GM19372 (cell line): ENCODE data around the gene LAMB2.

ENCODE experiments used
- ATAC-seq: cut with Tn5 transposase; IDR thresholded peaks from one replicate; pipeline ENCODE4 v1.9.1; 2021; ENCODE audit warnings: mild to moderate bottlenecking, low read depth, moderate library complexity; ENCODE audit not compliant: unreplicated experiment

The LAMB2 gene

GRCh38 chr3:49122022-49122421 lies 10.8 kb downstream of the LAMB2 start:
- no peak for ATAC-seq

GRCh38 chr3:49121132-49121736 lies 11.6 kb downstream of the LAMB2 start:
- no peak for ATAC-seq

GRCh38 chr3:49120438-49121131 lies 12.3 kb downstream of the LAMB2 start, which contains the start of gene USP19:
Gene USP19, minus strand, starts transcription at chr3:49120823. Its CDS starts 1,678 bp downstream, at chr3:49119145.
- ATAC-seq: peak; percentile 87

GRCh38 chr3:49120096-49120437 lies 12.8 kb downstream of the LAMB2 start:
- ATAC-seq: no peak

- ATAC-seq: no peak
Measured at GRCh38 chr3:49119439-49119838, 13.4 kb downstream of the LAMB2 start.

- ATAC-seq: no peak
Measured at GRCh38 chr3:49119036-49119435, 13.8 kb downstream of the LAMB2 start.

- no peak for ATAC-seq
Measured at GRCh38 chr3:49112262-49112661, 20.6 kb downstream of the LAMB2 start.

GRCh38 chr3:49111347-49111746 lies 21.5 kb downstream of the LAMB2 start:
- ATAC-seq: no peak

- no peak for ATAC-seq
Measured at GRCh38 chr3:49110780-49111179, 22.1 kb downstream of the LAMB2 start.

- ATAC-seq: no peak
Measured at GRCh38 chr3:49108346-49108745, 24.5 kb downstream of the LAMB2 start.

- peak; percentile 88 for ATAC-seq
Measured at GRCh38 chr3:49104427-49105291, 28.2 kb downstream of the LAMB2 start, which contains the start of gene QARS1. Gene QARS1, minus strand, starts transcription at chr3:49104757. Its CDS starts 24 bp downstream, at chr3:49104733.

- no peak for ATAC-seq
Measured at GRCh38 chr3:49104052-49104426, 28.8 kb downstream of the LAMB2 start.

GRCh38 chr3:49100046-49100615 lies 32.7 kb downstream of the LAMB2 start:
- ATAC-seq: no peak

GRCh38 chr3:49098910-49099630 lies 33.8 kb downstream of the LAMB2 start:
- no peak for ATAC-seq

GRCh38 chr3:49098429-49098828 lies 34.4 kb downstream of the LAMB2 start:
- ATAC-seq: no peak

- ATAC-seq: peak; percentile 73
Measured at GRCh38 chr3:49093853-49094767, 38.7 kb downstream of the LAMB2 start, which contains the start of gene QRICH1. Gene QRICH1, minus strand, starts transcription at chr3:49094071. Its CDS starts 17,054 bp downstream, at chr3:49077017.

GRCh38 chr3:49092938-49093852 lies 39.7 kb downstream of the LAMB2 start:
- ATAC-seq: peak; percentile 37

- ATAC-seq: no peak
Measured at GRCh38 chr3:49081429-49081828, 51.4 kb downstream of the LAMB2 start.
